Measurements from ENCODE around the gene CTRB2. TPM values are rescaled to one million over a fixed set of nuclear protein-coding genes. Genes with fewer than 3 reads are reported as not detected.

The CTRB2 gene
- total and polyA plus RNA-seq, 2 of the 8 experiments (the other 6 are each of a cell fraction or from before 2014, with no cell fraction given), result not detected

DNA sequence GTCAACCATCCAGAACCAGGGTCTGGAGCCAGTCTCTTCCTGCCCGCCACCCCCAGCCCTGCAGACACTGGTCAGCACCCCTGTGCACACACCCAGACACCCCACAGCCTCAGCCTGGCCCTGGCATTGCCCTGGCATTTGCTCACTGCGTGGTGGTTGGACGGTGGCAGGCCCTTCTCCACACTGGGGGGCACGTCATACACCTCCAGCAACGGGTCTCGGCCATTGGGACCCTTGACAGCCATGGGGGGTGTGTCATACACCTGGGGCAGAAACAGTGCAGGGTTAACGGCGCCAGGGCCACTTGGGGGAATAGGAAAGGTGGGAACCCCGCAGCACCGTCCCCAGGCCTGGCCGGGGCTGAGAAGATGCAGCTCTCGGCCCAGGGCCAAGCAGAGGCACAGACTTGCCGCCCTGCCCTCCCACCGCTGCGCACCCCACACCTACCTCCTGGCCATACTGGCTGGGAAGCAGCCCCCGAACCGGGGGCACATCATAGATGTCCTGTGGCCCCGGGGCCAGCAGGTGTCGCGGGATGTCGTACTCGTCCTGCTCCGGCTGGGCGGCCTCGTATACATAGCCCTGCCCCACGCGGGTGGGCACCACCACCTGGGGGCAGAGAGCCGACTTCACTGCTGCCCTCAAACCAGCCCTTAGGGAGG, 29.9 kb upstream of the CTRB2 start:
- H3K4me2 ChIP-seq (ENCODE audit: insufficient read depth in 1 of 2, low read depth in 2 of 2, low read length in 2 of 2), result no peak overlapping the region
- H2BK5ac ChIP-seq (ENCODE audit: low read depth, low read length), result no peak overlapping the region
- no peak overlapping the region for H4K5ac ChIP-seq (ENCODE audit: insufficient read length, low read depth, low read length)
- 91% methylated on average over 20 of the region's 28 CpGs; no CpG with 5 or more reads in 1 of the 2 experiments for WGBS, 2 experiments (ENCODE audit: extremely low coverage in 1 of 2, insufficient coverage in 1 of 2, insufficient read length in 1 of 2, insufficient replicate concordance in 2 of 2, low coverage in 1 of 2, low lambda C conversion rate in 2 of 2, missing lambda C conversion rate in 1 of 2)
- no peak overlapping the region; the same call in 1 of the 2 replicates for H4K8ac ChIP-seq (ENCODE audit: extremely low read depth, insufficient read depth, low read length)
- H2BK20ac ChIP-seq (ENCODE audit: low read length), result no peak overlapping the region
- no peak overlapping the region for H2BK15ac ChIP-seq (ENCODE audit: low read length)
- no peak overlapping the region for H3K4me3 ChIP-seq (ENCODE audit: extremely low read depth in 1 of 4, insufficient read depth in 2 of 4, low read depth in 3 of 4, low read length in 4 of 4)
- no peak for TF ChIP-seq KDM4A (IDR thresholded peaks at IDR 0.05; ENCODE audit: low read depth, low read length, severe bottlenecking)
- no peak for TF ChIP-seq EGR1 (IDR thresholded peaks at IDR 0.05; ENCODE audit: borderline replicate concordance, low read depth, low read length)
- TF ChIP-seq SUZ12 (IDR thresholded peaks at IDR 0.05; ENCODE audit: low read length), result no peak
- no peak for TF ChIP-seq JUND (IDR thresholded peaks at IDR 0.05; ENCODE audit: low read length)
- H2BK12ac ChIP-seq (ENCODE audit: low read depth, low read length), result no peak overlapping the region
- FAIRE-seq (no peak), DNase-seq (ENCODE audit: low read depth in 1 of 2, low spot score in 2 of 2) (no peak)
- no peak overlapping the region for H2AK5ac ChIP-seq (ENCODE audit: low read depth, low read length)
- POLR2A ChIA-PET (ENCODE audit: partially characterized antibody), result interaction anchor here (0.9 to 22.7 kb wide), 8 partner anchors 7 to 29 kb away, joined by 3 to 375 read pairs (median 5); partner anchors contain the start of gene BCAR1
- H3K9ac ChIP-seq (replicated peaks in 1 of 4; ENCODE audit: extremely low read depth in 1 of 4, low read depth in 3 of 4, low read length in 3 of 4), result no peak overlapping the region
- H3K79me2 ChIP-seq (ENCODE audit: control insufficient read depth in 1 of 2, insufficient read depth in 2 of 2, low read length in 2 of 2), result peaks cover 0 to 30% of the 10 kb centered on the region in 2 experiments; a peak in 2 of 4 replicates
- H3K9me3 ChIP-seq (ENCODE audit: insufficient read depth in 2 of 2, low read depth in 1 of 2, low read length in 1 of 2), result no peaks in the 10 kb centered on the region
- peaks cover 14% of the 10 kb centered on the region; the same call in 1 of the 2 replicates for H3K79me1 ChIP-seq (ENCODE audit: low read depth, low read length)
- no peak overlapping the region for H3K56ac ChIP-seq (replicated peaks; ENCODE audit: insufficient read length, low read depth, low read length)
- H3K27me3 ChIP-seq (replicated peaks in 1 of 4; ENCODE audit: control insufficient read depth in 3 of 4, extremely low read depth in 1 of 4, insufficient read depth in 3 of 4, low read length in 3 of 4), result no peaks in the 10 kb centered on the region
- no peak overlapping the region for H3K23ac ChIP-seq (ENCODE audit: insufficient read length)
- no peaks in the 10 kb centered on the region for H3K23me2 ChIP-seq (ENCODE audit: low read depth, low read length)
- no peak overlapping the region for H2AFZ ChIP-seq (ENCODE audit: low read length)
- H2BK120ac ChIP-seq (replicated peaks; ENCODE audit: low read depth, low read length), result no peak overlapping the region
- peaks cover 25 to 38% of the 10 kb centered on the region in 2 experiments for H4K20me1 ChIP-seq (replicated peaks in 1 of 2; ENCODE audit: control insufficient read depth in 1 of 2, insufficient read depth in 2 of 2, low read length in 2 of 2)
- H3K18ac ChIP-seq (ENCODE audit: extremely low read depth, low read length), result no peak overlapping the region
- H3K4ac ChIP-seq (replicated peaks; ENCODE audit: insufficient read length, low read depth, low read length), result no peak overlapping the region
- H3K14ac ChIP-seq (ENCODE audit: insufficient read length), result no peak overlapping the region
- H3K36me3 ChIP-seq (ENCODE audit: control insufficient read depth in 2 of 4, insufficient read depth in 4 of 4, low read length in 3 of 4), result peaks cover 6 to 49% (median 26%) of the 10 kb centered on the region in 4 experiments
- H4K91ac ChIP-seq (replicated peaks; ENCODE audit: insufficient read length, low read length), result no peak overlapping the region
- H3K27ac ChIP-seq (ENCODE audit: low read depth, low read length), result no peak overlapping the region
- H3K4me1 ChIP-seq (replicated peaks in 1 of 4; ENCODE audit: control insufficient read depth in 3 of 4, insufficient read depth in 4 of 4, low read length in 3 of 4), result peaks cover 0 to 6% (median 2%) of the 10 kb centered on the region in 4 experiments; a peak in 2 of 7 replicates
- CTCF ChIA-PET (ENCODE audit: partially characterized antibody), result interaction anchor here (0.6 to 10.8 kb wide), 10 partner anchors 13 to 165 kb away, joined by 3 to 236 read pairs (median 3); partner anchors contain the start of gene BCAR1
